SKM-1 (cell line): ENCODE results near the gene UQCRFS1.
"Not testable (repeated sequence)": the region's sequence is repeated elsewhere in the genome, so short reads cannot be mapped to it uniquely, and the experiment has no call there.

Experiments
- DNase-seq: peaks from one replicate; lab custom pipeline; 2025; ENCODE audit not compliant: unreplicated experiment; lab: John Stamatoyannopoulos, UW

Gene UQCRFS1

GRCh38 chr19:29215322-29215845, 2.4 kb upstream of the UQCRFS1 start:
- no peak for DNase-seq

- DNase-seq, result no peak
These were observed 1.5 kb upstream of the UQCRFS1 start for GRCh38 chr19:29214411-29214810.

- no peak for DNase-seq
These were observed 649 bp downstream of the UQCRFS1 start for GRCh38 chr19:29212356-29212647.

GRCh38 chr19:29211562-29212355, 1.2 kb downstream of the UQCRFS1 start:
- DNase-seq, result no peak

- DNase-seq, result not testable (repeated sequence)
These were observed 1.9 kb downstream of the UQCRFS1 start for GRCh38 chr19:29211041-29211440.

GRCh38 chr19:29210502-29210901, 2.4 kb downstream of the UQCRFS1 start:
- not testable (repeated sequence) for DNase-seq

GRCh38 chr19:29207403-29208187, 5.4 kb downstream of the UQCRFS1 start:
- not testable (repeated sequence) for DNase-seq

- no peak for DNase-seq
These were observed 6.5 kb downstream of the UQCRFS1 start for GRCh38 chr19:29206453-29206852.

- DNase-seq, result no peak
These were observed 10.7 kb downstream of the UQCRFS1 start for GRCh38 chr19:29202281-29202680.

- no peak for DNase-seq
These were observed 11.1 kb downstream of the UQCRFS1 start for GRCh38 chr19:29201855-29202254.

- no peak for DNase-seq
These were observed 18.3 kb downstream of the UQCRFS1 start for GRCh38 chr19:29194658-29195057.

GRCh38 chr19:29193155-29193554, 19.8 kb downstream of the UQCRFS1 start:
- DNase-seq, result no peak

GRCh38 chr19:29191005-29191404, 21.9 kb downstream of the UQCRFS1 start:
- DNase-seq, result no peak

GRCh38 chr19:29189033-29189360, 24.0 kb downstream of the UQCRFS1 start:
- DNase-seq, result no peak

GRCh38 chr19:29188289-29189032, 24.5 kb downstream of the UQCRFS1 start:
- no peak for DNase-seq

- DNase-seq, result no peak
These were observed 25.3 kb downstream of the UQCRFS1 start for GRCh38 chr19:29187676-29188075.

- no peak for DNase-seq
These were observed 27.5 kb downstream of the UQCRFS1 start for GRCh38 chr19:29185427-29185826.

- no peak for DNase-seq
These were observed 35.8 kb downstream of the UQCRFS1 start for GRCh38 chr19:29176981-29177754.

- no peak for DNase-seq
These were observed 39.1 kb downstream of the UQCRFS1 start for GRCh38 chr19:29173896-29174295.

GRCh38 chr19:29172302-29172701, 40.6 kb downstream of the UQCRFS1 start:
- no peak for DNase-seq

- DNase-seq, result no peak
These were observed 41.4 kb downstream of the UQCRFS1 start for GRCh38 chr19:29171525-29171924.
